HG02759 (cell line): ENCODE measurements around the gene FHIT.

Source experiments
- ATAC-seq: cut with Tn5 transposase; IDR thresholded peaks from one replicate; pipeline ENCODE4 v1.9.1; 2021; ENCODE audit warnings: mild to moderate bottlenecking, moderate library complexity; ENCODE audit not compliant: unreplicated experiment

Gene FHIT

DNA sequence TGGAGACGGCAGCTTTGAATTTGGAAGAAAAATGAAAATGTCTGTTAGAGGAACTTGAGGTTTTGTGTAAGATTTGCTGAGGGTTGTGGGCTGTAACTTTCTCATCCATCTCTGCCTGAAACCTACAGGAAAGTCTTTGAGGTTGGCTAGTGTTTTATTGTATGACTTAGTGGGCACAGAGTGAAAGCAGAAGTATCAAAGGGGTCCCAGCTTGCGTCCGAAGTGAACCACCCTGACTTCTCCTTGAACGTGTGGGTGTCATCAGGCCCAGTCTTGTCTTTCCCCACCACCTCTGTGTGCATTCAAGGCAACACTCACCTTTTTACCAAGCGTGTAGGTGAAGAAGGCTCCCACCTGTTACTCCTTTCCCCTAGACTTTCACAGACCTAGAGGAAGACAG, 1519.3 kb downstream of the FHIT start:
- ATAC-seq, result no peak

DNA sequence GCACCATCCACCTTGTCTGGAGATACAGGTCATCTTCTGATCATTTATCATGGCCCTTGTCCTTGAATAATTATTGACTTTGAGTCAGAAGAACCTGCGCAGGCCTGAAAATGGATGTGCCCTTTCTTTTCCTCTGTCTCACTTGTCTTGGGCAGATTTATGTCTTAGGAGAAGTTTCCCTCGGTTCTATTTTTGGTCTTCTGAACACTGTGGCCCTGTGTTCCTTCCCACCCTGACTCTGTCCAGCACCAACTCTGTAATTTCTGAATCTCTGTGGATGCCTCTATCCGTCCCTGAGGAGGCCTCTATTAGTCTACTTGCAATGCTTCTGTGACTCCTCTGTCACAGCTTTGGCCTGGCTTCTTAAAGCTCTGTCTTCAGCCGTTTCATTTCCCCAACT, 1520.7 kb downstream of the FHIT start:
- no peak for ATAC-seq

DNA sequence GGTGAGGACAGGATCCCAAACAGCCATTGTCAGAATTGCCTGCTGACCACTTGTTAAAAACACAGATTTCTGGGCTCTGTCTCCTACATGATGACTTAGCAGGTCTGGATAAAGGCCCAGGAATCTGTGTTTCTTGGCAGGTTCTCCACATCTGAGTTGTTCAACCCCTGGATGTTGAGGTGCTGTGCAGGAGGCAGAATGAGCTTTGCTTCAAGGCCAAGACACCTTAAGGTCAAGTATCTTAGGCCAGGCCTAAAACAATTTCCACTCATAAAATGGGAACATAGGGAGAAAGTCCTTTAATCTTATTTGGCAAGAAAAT, 1522.7 kb downstream of the FHIT start:
- ATAC-seq, result no peak

DNA sequence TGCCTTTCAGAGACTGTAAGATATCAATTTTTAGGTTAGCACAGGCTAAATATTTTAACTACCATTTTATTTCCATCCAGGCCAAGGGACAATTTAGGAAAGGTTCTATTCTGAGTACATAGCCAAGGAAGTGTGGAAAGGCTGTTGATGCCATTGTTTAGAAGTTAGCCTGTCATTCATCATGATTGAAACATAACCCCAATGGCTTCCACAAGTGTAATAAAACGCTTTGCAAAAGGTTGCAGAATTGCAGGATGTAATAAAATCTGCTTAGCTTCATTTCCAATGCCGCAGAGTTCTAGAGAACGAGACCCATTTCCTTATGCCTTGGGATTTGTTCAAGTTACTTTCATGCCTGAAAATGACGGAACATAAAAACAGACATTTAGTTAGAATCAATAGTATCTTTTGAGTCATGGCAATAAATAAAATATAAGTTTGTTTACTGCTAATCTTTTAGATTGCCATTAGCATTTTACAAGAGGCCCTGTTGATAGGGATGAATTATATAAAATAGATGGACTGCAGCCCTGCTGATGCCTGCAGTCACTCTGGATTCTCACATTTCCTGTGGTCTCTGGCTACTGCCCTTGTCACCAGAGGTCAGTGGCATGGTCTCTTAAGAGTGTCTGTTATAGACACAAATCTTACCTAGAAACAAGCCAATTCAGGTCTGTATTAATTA, 1523.2 kb downstream of the FHIT start:
- no peak for ATAC-seq

DNA sequence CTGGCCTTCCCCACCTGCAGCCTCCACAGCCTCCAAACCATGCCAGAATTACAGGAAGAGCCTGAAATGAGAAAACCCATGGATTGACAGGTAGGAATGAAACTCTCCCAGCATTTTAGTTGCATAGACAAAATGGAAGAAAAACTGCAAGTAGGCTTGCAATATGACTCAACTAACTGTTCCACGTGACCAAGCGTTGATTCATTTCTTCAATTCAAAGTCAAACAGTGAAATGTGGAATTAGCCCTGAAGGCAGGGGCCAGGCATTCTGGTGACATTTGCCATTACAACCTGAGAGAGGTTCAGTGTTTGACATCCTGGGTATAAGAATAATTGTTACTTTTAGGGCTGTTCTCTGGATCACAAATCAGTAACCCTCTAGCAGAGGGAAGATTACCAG, 1525.0 kb downstream of the FHIT start:
- no peak for ATAC-seq

DNA sequence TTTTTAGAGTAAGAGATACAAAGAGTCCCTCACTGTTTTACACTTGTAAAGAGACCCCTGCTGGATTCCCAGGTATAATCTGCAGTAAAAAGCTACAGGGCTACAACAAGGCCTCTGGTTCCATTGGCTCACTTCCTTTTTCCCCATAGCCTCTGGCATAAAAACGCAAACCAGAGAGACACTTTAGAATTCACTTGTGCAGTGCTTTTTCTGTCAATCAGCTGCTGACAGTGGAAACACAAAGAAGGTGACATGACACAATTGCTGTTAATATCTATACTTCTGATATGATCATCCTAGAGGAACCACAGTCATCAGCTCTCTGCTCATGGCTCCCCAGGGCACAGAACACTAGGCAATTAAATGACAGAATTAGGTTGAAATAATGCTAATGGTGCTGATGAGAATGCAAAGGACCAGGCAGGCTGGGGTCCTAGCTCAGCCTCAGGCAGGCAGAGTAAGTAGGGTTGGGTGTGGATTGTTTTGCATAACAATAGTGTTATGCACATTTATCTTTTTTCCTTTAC, 1533.5 kb downstream of the FHIT start:
- ATAC-seq, result no peak

DNA sequence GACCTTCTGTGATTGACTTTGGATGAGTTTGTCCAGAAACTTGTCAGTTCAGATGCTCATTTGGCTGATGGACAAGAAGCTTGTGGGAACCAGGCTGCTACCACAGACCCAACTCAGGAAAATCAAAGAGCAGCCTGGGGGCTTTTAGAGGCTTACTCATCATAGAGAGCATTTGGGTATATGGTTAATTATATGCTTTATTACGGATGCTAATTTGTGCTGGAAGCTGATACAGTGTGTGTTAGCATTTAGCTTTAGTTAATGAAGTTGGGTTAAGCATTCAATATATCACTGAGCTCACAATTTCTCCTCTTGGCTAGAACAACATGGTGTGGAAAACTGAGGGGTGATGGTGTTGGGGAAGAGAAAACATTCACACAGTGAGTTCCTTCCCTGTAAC, 1537.2 kb downstream of the FHIT start:
- ATAC-seq, result no peak

DNA sequence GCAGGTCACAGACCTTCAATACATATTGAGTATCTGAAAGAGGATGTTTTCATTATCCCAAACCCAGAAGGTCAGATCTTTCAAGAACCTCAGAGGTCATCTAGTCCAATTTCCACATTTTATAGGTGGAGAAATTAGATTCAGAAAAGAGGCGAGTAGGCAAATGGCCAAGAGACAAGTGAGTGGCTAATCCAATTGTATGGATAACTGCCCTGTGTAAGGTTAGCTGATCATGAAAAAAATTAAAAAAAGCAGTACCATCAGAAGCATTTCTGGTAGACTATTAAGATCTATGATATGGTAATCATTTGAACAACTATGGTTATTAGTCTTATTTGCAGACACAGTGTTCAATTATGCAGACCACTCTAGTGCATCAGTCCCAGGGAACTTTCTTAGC, 1540.7 kb downstream of the FHIT start:
- ATAC-seq, result no peak

DNA sequence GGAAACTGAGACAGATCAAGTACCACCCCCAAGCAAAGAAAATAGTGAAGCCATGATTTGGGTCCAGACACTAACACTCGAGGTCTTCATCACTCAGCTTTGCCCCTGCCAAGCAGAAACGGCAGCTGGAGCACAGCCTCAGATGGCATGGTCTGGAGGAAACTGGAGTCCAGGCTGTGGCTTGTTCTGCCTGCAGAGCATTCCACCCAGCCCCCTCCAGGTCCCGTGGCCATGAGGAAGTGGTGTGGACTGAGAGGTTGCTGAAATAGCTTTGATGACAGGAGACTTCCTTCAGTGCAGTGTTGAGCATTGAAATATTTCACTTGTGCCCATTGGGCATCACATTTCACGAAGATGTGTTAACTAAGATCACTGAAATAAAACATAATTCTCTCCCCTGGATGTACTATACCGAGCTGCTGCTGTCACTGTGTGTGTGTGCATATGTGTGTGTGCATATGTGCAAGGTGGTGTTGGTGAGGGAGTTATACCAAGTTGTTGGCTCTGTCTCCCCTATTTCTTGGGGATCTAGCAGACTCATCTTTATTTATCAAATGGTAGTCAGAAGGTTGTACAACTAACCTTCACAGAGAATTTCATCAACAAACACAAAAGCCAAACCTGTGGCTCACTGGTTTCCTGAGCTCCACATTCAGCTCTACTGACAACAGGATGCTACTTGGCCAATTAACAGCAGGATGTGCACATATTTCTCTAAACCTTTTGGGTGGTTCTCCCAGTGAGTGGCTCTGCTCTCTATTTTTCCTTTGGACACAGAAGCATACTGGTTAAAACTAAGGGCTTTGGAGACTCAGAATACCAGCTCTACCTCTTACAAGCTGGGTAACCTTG, 1541.3 kb downstream of the FHIT start:
- no peak for ATAC-seq

DNA sequence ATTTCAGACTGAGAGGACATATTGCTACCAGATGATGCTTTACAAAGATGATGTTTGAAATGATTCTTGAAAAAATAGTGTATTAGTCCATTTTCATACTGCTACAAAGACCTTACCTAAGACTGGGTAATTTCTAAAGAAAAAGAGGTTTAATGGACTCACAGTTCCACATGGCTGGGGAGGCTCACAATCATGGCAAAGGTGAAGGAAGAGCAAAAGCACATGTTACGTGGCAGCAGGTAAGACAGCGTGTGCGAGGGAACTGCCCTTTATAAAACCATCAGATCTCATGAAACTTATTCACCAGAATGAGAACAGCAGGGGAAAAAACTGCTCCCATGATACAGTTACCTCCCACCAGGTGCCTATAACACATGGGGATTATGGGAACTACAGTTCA, 1543.0 kb downstream of the FHIT start:
- no peak for ATAC-seq

DNA sequence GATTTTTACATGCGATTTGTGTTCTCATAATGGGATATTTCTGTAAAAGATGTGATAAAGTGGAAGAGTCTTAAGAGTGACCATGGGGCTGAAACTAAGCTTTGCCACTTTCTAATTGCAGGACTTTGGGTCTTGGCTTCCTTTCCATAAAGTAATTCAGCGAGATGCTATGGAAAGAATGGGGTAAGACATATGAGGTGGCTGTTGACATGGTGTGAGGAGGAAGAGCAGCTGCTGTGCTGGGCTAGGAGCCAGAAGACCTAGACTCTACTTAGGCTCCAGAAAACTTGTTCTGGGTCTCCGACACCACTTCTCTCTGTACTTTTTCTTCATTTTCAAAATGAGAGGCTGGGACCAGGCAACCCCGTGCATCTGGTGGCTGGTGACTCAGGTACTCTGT, 1547.0 kb downstream of the FHIT start:
- ATAC-seq, result no peak

DNA sequence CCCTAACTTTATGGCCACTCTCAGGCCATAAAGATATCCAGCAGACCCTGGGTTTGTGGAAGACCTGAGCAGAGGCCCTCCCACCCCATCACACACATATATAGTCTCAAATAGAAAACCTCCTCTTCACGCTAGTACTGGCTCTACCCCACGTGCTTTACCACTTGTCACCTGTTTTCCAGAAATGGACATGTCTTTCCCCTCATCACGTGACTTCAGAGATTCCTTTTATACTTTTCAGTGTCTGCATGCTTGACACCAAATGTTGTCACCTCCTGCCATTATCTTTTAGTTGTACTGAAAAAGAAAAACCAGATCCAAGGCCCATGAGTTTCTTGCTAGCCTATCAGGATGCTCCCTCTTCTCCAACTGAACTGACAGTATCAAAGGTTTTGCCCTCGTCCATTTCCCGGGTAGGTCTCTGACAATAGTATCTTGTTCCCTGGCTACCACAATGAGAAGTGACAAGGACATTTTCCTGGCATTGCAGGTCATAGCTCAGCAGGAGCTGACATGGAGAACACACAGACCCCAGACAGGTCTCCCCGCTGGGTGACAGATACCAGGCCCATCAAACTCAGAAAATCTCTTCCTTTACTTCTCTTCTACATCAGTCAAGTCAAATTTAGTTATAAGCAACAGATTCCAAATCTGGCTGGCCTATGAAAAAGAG, 1551.5 kb downstream of the FHIT start:
- no peak for ATAC-seq
